K562 (cell line): ENCODE data around the gene PMPCB. TPM values are rescaled to one million over a fixed set of nuclear protein-coding genes. Genes with fewer than 3 reads are reported as not detected.

Experiments used
- ATAC-seq: fragments of 200-7000 bp; cut with Tn5 transposase; 3 replicates; pipeline ENCODE4 v1.9.1; 2020; ENCODE audit warnings: moderate library complexity
- BruUV-seq: library from RNA; stranded (reverse); fragments of 400-500 nt; replicated peaks from 2 replicates; lab custom pipeline; 2021; lab: Mats Ljungman, UMichigan
- CTCF ChIA-PET: fragments of 300-600 bp; formaldehyde crosslinking; extraction: SDS; loops from one replicate; lab custom pipeline; 2021; ENCODE audit warnings: low intra/inter-chr PET ratio; lab: Yijun Ruan, JAX
- POLR2A ChIA-PET: fragments of 300-600, 350-650 bp; sonication (Branson Sonifier 250); formaldehyde crosslinking; extraction: SDS; loops from one replicate; lab custom pipeline; 2021; ENCODE audit warnings: antibody characterized with exemption, inconsistent platforms; lab: Yijun Ruan, JAX
- DNase-seq, 4 experiments: peaks; one replicate each; pipeline versions ENCODE4 v3.0.0 to v3.0.0-alpha.2; 2011 to 2018; ENCODE audit warnings: low spot score in 3 of 4, mixed read lengths in 3 of 4; ENCODE audit errors: extremely low read depth in 1 of 4
- FAIRE-seq: peaks from 2 replicates; lab custom pipeline; 2011; peaks lifted over from hg19 to GRCh38; lab: Jason Lieb, UNC
- H2AFZ ChIP-seq: 2 replicates; pipeline ENCODE4 v1.6.0; 2011; ENCODE audit warnings: low read depth, low read length, control low read depth, inconsistent platforms
- H3K27ac ChIP-seq: fragments of 200-600 bp; 3 replicates; pipeline ENCODE4 v1.8.0; 2011; ENCODE audit warnings: low read depth, mild to moderate bottlenecking, control low read depth, inconsistent platforms, low read length, moderate library complexity, mixed read lengths; ENCODE audit errors: extremely low read depth
- H3K27me3 ChIP-seq, 2 experiments: fragments of 300-600 bp in 1 of 2; 2 replicates in 1 of 2; 3 replicates in 1 of 2; pipeline versions ENCODE4 v1.6.0 to v1.8.0; 2011; ENCODE audit warnings: inconsistent platforms in 2 of 2, low read length in 2 of 2, mild to moderate bottlenecking in 1 of 2, mixed read lengths in 1 of 2, moderate library complexity in 1 of 2; ENCODE audit not compliant: control insufficient read depth in 2 of 2, insufficient read depth in 2 of 2
- H3K36me3 ChIP-seq: fragments of 300-600 bp; 3 replicates; pipeline ENCODE4 v1.8.0; 2011; ENCODE audit warnings: mild to moderate bottlenecking, low read length, inconsistent platforms; ENCODE audit not compliant: control insufficient read depth, insufficient read depth
- H3K4me1 ChIP-seq, 2 experiments: fragments of 200-600 bp in 1 of 2; replicated peaks in 1 of 2; 2 replicates in 1 of 2; 3 replicates in 1 of 2; pipeline versions ENCODE4 v1.5.1 to v1.8.0; 2011; ENCODE audit warnings: inconsistent platforms in 2 of 2, low read length in 2 of 2, mild to moderate bottlenecking in 1 of 2, mixed read lengths in 1 of 2, moderate library complexity in 1 of 2; ENCODE audit not compliant: control insufficient read depth in 2 of 2, insufficient read depth in 2 of 2
- H3K4me2 ChIP-seq: 2 replicates; pipeline ENCODE4 v1.6.1; 2011; ENCODE audit warnings: low read length, control low read depth, inconsistent platforms, mixed read lengths; ENCODE audit not compliant: insufficient read depth
- H3K4me3 ChIP-seq: fragments of 200-600 bp; sonication (generic), shearing (Covaris generic); 2 replicates; pipeline ENCODE4 v1.5.1; 2016; ENCODE audit warnings: control low read depth, inconsistent platforms
- H3K79me2 ChIP-seq: fragments of 200-600 bp; 3 replicates; pipeline ENCODE4 v1.8.0; 2011; ENCODE audit warnings: low read length, inconsistent platforms; ENCODE audit not compliant: control insufficient read depth, insufficient read depth
- H3K9ac ChIP-seq, 2 experiments: 2 replicates each; pipeline versions ENCODE4 v1.6.0 to v1.6.1; 2011; ENCODE audit warnings: low read depth in 2 of 2, low read length in 2 of 2, control low read depth in 1 of 2, inconsistent platforms in 1 of 2, mild to moderate bottlenecking in 1 of 2, mixed read lengths in 1 of 2; ENCODE audit not compliant: insufficient read depth in 1 of 2
- H3K9me1 ChIP-seq: one replicate; pipeline ENCODE4 v1.6.0; 2011; ENCODE audit warnings: inconsistent platforms, mild to moderate bottlenecking, low read length, moderate library complexity; ENCODE audit not compliant: control insufficient read depth, insufficient read depth
- H3K9me3 ChIP-seq: replicated peaks from 2 replicates; pipeline ENCODE4 v1.5.1; 2011; ENCODE audit warnings: low read depth, low read length, inconsistent platforms; ENCODE audit not compliant: control insufficient read depth, insufficient read depth
- H4K20me1 ChIP-seq: replicated peaks from 2 replicates; pipeline ENCODE4 v1.6.1; 2011; ENCODE audit warnings: low read length, inconsistent platforms, mixed read lengths; ENCODE audit not compliant: control insufficient read depth, insufficient read depth
- ERF ChIP-seq: fragments of 450-650 bp; formaldehyde crosslinking; IDR thresholded peaks from 2 replicates; pipeline ENCODE4 v1.4.0; 2020; ENCODE audit warnings: mild to moderate bottlenecking, mixed read lengths
- LCOR ChIP-seq: sonication (generic); formaldehyde crosslinking; IDR thresholded peaks from 2 replicates; pipeline ENCODE4 v1.8.0; 2022; ENCODE audit warnings: mild to moderate bottlenecking, missing genetic modification reagents
- MCM2 ChIP-seq: fragments of 450-650 bp; IDR thresholded peaks from 2 replicates; pipeline ENCODE4 v1.6.1; 2017; ENCODE audit warnings: low read depth, mild to moderate bottlenecking
- NUFIP1 ChIP-seq: fragments of 450-650 bp; IDR thresholded peaks from 2 replicates; pipeline ENCODE4 v1.6.1; 2018; ENCODE audit not compliant: partially characterized antibody
- POLR2A ChIP-seq: fragments of 450-650 bp; conservative IDR thresholded peaks from 2 replicates; pipeline ENCODE4 v1.6.1; 2016
- TFE3 ChIP-seq: fragments of 450-650 bp; formaldehyde crosslinking; IDR thresholded peaks from 2 replicates; pipeline ENCODE4 v1.4.0; 2020; ENCODE audit warnings: mild to moderate bottlenecking, mixed read lengths
- ZBTB5 ChIP-seq: fragments of 450-650 bp; IDR thresholded peaks from 2 replicates; pipeline ENCODE4 v1.6.1; 2017; ENCODE audit warnings: antibody characterized with exemption
- ZKSCAN8 ChIP-seq: fragments of 200-800 bp; sonication (Bioruptor generic); IDR thresholded peaks from 2 replicates; pipeline ENCODE4 v1.6.1; 2016; ENCODE audit warnings: missing genetic modification characterization, missing compliant biosample characterization
- ZNF121 ChIP-seq: sonication (generic); formaldehyde crosslinking; conservative IDR thresholded peaks from 2 replicates; pipeline ENCODE4 v1.8.0; 2022; ENCODE audit warnings: missing genetic modification reagents
- ZNF384 ChIP-seq: IDR thresholded peaks from 2 replicates; pipeline ENCODE4 v1.6.1; 2012; ENCODE audit warnings: low read depth, low read length, improper control_type of control experiment
- WGBS: fragments of 100-300 bp; shearing (Covaris generic); methylation state at CpG from one replicate; pipeline ENCODE4 v1.1.6; 2016; ENCODE audit warnings: low coverage, mixed read lengths; ENCODE audit not compliant: insufficient coverage; ENCODE audit errors: missing lambda C conversion rate; 5-methylcytosine and 5-hydroxymethylcytosine counted together
- in situ Hi-C: fragments of 300-500 bp; cut with MboI; formaldehyde crosslinking; loops from 4 replicates; pipeline ENCODE4 v1.15.0; 2018; ENCODE audit warnings: inconsistent platforms, mixed read lengths
- intact Hi-C: fragments of 100-400 bp; cut with micrococcal nuclease; formaldehyde crosslinking; loops from 2 replicates; pipeline ENCODE4 v1.14.2; 2022
- polyA plus RNA-seq, 8 experiments: library from polyadenylated mRNA; depleted of rRNA in 4 of 8; stranded (reverse) in 5 of 8; unstranded in 3 of 8; fragments of >200 nt; fragmentation: Nextera tagmentation in 2 of 8; fragmentation: Illumina TruSeq in 1 of 8; extraction: Ambion mirVana in 2 of 8; extraction: Trizol in 1 of 8; gene quantifications; 2 replicates each; pipeline versions ENCODE4 v1.2.1 to v1.2.3, GENCODE V29; 2011 to 2014; ENCODE audit warnings: inconsistent platforms in 1 of 8, missing spikeins in 1 of 8
- total RNA-seq, 7 experiments: library from RNA; depleted of rRNA in 6 of 7; stranded (reverse); fragments of >200 nt in 6 of 7; fragmentation: Illumina TruSeq in 2 of 7; extraction: Trizol in 2 of 7; gene quantifications; 2 replicates each; pipeline versions ENCODE4 v1.2.1 to v1.2.3, GENCODE V29; 2011 to 2021; ENCODE audit warnings: low replicate concordance in 1 of 7
- TF ChIP-seq, protein P1 (sequence below), 3 experiments: fragments of 200-800 bp in 1 of 3; sonication (Bioruptor generic) in 1 of 3; sonication (generic) in 1 of 3; formaldehyde crosslinking in 1 of 3; IDR thresholded peaks; 2 replicates each; pipeline versions ENCODE4 v1.6.1 to v1.8.0; 2016 to 2022; ENCODE audit warnings: mild to moderate bottlenecking in 2 of 3, missing compliant biosample characterization in 2 of 3, missing genetic modification characterization in 2 of 3, missing genetic modification reagents in 1 of 3

The PMPCB gene
- total and polyA plus RNA-seq, 9 of the 15 experiments (the other 6 are each of a cell fraction or from before 2014, with no cell fraction given): 61.2 to 209 (median 105) TPM

DNA sequence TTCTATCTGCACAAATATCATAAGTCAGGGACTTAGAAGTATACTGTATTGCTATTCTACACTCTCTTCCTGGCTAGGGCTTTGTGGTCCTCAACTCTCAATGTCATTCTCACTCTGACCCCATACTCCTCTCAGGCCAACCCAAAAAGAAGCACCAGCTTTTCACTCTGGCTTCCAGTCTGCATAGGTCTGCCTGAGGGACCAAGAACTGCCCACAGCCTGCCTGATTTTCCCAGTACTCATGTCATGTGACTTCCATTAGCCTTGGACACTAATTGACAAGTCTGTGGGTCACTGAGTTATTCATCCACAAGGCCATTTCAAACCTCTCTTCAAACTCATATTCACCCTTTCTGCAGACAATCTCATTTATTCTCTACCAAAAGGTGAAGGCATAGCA lies 19.8 kb downstream of the PMPCB start:
- DNase-seq: no peak
- Histone ChIP-seq H3K4me1 (no peaks in the 10 kb centered on the region), H3K27ac (no peak overlapping the region), H3K9ac (no peak overlapping the region), H3K36me3 (peaks cover 96% of the 10 kb centered on the region), H3K79me2 (peaks cover 5% of the 10 kb centered on the region; the same call in 1 of the 3 replicates), H3K4me2 (no peak overlapping the region), H4K20me1 (no peaks in the 10 kb centered on the region; the same call in 1 of the 2 replicates), H3K27me3 (no peaks in the 10 kb centered on the region), H3K4me3 (no peak overlapping the region), H3K9me3 (no peaks in the 10 kb centered on the region), H3K9me1 (no peaks in the 10 kb centered on the region), H2AFZ (no peak overlapping the region)
- FAIRE-seq: no peak
- POLR2A ChIA-PET: interaction anchor here (0.6 to 2.6 kb wide), 11 partner anchors 10 to 63 kb away, joined by 3 to 12 read pairs (median 5); partner anchors contain the start of gene DNAJC2
- intact Hi-C loops: no loop called here
- no TSS peak for BruUV-seq
- in situ Hi-C loops: no loop called here
- CTCF ChIA-PET: no interaction called here
- ATAC-seq: peak; percentile 32; the same call in 2 of the 3 replicates
- TF ChIP-seq ERF (CRISPR knock-in tag) (no peak), POLR2A (no peak; the same call in 1 of the 2 replicates), ZNF121 (CRISPR knock-in tag) (no peak), TFE3 (CRISPR knock-in tag) (peak; percentile 88)
- TF ChIP-seq, all 486 proteins: peak for 1

DNA sequence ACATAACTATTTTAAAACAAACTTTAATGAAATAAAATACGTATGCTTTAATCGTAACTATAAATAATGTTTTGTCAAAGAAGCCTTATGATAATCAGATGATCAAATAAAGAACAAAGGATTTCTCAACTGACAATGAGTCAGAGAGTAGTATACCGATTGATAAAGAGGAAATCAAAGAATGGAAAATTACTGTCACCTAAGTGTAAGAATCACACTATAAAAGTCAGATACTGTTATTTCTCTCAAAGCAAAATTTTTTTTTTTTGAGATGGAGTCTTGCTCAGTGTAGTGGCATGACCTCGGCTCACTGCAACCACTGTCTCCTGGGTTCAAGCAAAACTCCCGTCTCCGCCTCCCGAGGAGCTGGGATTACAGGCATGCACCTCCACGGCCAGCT lies 28.5 kb downstream of the PMPCB start:
- no peaks in the 10 kb centered on the region for H3K27me3 ChIP-seq
- no TSS peak for BruUV-seq
- CTCF ChIA-PET: no interaction called here
- peaks cover 15% of the 10 kb centered on the region; the same call in 2 of the 3 replicates for H3K79me2 ChIP-seq
- H2AFZ ChIP-seq: no peak overlapping the region
- no peaks in the 10 kb centered on the region for H4K20me1 ChIP-seq
- ATAC-seq: no peak
- peaks cover 93% of the 10 kb centered on the region for H3K36me3 ChIP-seq
- no peak overlapping the region for H3K27ac ChIP-seq
- no peak overlapping the region for H3K9ac ChIP-seq
- H3K4me1 ChIP-seq: no peaks in the 10 kb centered on the region
- intact Hi-C loops: no loop called here
- no peak for DNase-seq
- no peak overlapping the region for H3K4me3 ChIP-seq
- H3K9me1 ChIP-seq: no peaks in the 10 kb centered on the region
- POLR2A ChIA-PET: interaction anchor here (1.2 to 1.9 kb wide), 2 partner anchors 12 to 13 kb away, joined by 3 to 5 read pairs; no protein-coding TSS in a partner anchor
- no peak for FAIRE-seq
- WGBS: 96% methylated on average over 8 of the region's 8 CpGs
- no peak overlapping the region for H3K4me2 ChIP-seq
- no peaks in the 10 kb centered on the region for H3K9me3 ChIP-seq
- TF ChIP-seq, protein P1, sequence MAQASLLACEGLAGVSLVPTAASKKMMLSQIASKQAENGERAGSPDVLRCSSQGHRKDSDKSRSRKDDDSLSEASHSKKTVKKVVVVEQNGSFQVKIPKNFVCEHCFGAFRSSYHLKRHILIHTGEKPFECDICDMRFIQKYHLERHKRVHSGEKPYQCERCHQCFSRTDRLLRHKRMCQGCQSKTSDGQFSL (CRISPR knock-in tag; IDR thresholded peaks at IDR 0.05): no peak
- TF ChIP-seq, protein P1 (tag; IDR thresholded peaks at IDR 0.05): no peak
- TF ChIP-seq NUFIP1: no peak
- TF ChIP-seq MCM2: no peak
- no peak for TF ChIP-seq ZKSCAN8 (CRISPR knock-in tag)
- no peak for TF ChIP-seq ZNF384
- no peak for TF ChIP-seq LCOR
- TF ChIP-seq ZBTB5: no peak
- in situ Hi-C loops: no loop called here
